Limb (tissue), 2 donors: ENCODE data around the gene ZNF568.

Experiments
- DNase-seq, 2 donors: peaks; one replicate each; pipeline ENCODE4 v3.0.0-alpha.2; 2016; ENCODE audit errors: extremely low spot score in 2 of 2

Gene ZNF568

DNA sequence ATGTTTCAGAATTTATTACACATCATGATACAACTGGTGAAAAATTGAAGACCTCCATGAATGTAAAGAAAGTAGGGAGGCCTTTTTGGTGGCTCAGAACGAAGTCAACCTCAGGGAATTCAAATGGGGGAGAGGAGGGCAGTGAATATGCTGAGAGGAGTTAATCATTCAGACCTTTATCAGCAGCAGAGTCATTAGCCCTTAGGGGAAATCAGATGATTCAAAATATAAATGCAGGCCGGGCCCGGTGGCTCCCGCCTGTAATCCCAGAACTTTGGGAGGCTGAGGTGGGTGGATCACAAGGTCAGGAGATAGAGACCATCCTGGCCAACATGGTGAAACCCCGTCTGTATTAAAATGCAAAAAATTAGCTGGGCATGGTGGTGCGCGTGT is 81.7 kb downstream of the ZNF568 start:
- no peak for DNase-seq

DNA sequence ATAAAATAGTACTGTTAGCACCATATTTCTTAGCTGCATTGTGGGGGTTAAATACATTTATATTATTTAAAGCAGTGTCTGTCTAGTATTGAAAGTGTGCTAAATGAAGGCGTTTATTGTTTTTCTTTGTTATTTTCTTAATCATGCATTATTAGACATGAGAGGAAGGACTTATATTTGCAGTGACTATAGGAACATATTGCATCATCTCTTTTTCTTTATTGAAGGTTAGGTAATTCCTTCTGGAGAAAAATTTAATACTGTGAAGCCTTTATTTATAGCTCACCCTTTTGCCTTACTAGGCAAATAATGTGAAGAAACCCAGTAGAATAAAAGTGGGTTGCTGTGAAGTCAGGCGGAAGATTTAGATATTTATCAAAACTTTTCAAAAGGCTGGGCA is 83.2 kb downstream of the ZNF568 start:
- no peak for DNase-seq

DNA sequence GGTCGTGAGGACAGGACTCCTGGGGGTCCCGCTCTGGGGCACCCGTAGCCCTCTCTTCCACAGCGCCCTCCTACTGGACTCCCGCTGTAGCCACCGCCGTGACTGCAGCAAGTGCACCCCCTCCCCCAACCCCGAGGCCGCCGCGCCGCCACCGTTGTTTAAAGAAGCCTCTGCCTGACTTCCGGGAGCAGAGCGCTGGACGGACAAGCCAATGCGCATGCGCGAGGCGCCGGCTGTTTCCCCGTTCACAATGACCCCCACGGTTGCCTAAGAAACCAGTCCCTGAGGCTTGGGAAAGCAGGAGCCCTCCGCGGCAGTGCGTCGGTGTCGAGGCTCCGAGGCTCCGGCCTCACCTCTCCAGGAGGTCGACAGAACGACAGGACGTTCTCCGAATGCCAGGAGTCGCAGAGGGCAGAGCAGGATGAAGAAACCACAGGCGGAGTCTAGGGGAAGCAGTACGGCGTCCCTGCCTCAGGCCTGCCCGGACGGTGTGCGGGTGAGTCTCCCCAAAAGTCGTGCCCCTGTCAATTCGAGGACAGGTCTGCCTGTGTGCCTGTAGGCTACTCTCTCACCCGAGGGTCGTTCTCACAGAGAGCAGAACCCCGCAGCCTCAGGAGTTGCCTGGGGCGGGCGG is 91.6 kb downstream of the ZNF568 start:
- peak; percentile 69 to 72 for DNase-seq

DNA sequence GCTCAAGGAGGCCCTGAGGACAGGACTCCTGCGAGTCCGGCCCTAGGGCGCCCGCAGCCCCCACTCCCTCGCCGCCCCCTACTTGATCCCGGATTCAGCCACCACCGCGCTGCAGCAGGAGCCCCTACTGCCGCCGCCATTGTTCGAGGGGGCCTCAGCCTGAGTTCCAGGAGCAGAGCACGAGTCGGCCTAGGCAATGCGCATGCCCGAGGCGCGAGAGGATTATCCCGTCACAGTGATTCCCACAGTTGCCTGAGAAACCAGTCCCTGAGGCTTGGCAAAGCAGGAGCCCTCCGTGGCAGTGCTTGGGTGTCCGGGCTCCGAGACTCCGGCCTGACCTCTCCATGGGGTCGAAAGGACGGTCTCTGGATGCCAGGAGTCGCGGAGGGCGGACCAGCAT is 93.7 kb downstream of the ZNF568 start:
- DNase-seq, result no peak

DNA sequence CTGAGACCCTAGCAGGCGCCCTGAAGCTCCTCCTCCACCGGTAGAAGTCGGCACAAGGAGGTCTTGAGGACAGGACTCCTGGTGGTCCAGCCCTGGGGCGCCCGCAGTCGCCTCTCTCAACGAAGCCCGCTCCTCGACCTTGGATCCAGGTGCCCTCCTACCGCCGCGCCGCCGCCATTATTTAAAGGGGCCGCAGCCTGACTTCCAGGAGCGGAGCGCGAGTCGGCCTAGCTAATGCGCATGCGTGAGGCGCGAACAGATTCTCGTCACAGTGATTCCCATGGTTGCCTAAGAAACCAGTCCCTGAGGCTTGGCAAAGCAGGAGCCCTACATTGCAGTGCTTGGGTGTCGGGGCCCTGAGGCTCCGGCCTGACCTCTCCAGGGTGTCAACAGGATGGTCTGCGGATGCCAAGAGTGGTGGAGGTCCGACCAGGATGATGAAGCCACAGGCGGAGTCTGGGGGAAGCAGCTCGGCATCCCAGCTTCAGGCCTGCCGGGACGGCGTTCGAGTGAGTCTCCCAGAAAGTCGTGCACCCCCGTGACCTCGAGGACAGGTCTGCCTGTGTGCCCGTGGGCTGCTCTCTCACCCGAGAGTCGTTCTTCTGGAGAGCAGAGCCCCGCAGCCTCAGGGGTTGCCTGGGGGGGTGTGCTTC is 96.1 kb downstream of the ZNF568 start:
- DNase-seq, result no peak

DNA sequence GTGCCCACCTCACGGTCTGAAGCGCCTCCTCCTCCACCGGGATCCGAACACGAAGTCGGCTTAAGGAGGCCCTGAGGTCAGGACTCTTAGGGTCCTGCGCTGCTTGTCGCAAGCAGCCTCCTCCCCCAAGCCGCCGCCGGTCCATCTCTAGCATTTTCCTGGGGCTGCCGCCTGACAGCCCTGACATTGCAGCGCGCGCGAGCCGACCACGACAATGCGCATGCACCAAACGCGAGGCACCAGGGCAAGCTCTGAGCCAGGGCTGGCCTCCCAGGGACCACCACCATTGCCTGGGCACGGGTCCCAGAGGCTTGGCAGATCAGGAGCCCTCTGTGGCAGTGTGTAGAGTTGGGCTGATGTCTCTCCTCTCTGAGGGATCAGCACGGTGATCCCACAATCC is 98.3 kb downstream of the ZNF568 start:
- DNase-seq, result no peak

DNA sequence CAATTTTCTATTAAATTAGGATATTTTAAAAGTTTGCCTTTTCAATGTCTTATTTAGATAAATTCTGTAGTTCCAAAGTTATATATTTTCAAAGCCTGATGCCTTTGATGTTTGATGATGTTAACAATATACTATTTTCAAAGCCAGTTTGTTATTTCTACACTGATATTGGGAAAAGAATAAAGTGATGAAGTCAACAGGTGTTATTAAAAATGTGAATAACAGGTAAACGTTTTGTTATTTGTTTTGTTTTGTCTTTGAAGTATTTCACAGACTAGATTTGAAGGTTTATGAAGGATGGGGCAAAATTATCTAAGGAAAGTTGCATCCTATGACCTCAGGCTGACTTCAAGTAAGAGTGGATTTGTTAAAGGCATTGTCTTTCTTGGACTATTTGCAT is 129.0 kb downstream of the ZNF568 start:
- DNase-seq, result no peak
